Transverse colon (tissue), 4 donors: Measurements from ENCODE around the gene CBX3. TPM values are rescaled to one million over a fixed set of nuclear protein-coding genes. Genes with fewer than 3 reads are reported as not detected.

ENCODE experiments used
- DNase-seq: peaks from one replicate; pipeline ENCODE4 v3.0.0-alpha.2; 2019
- H3K27ac ChIP-seq, 4 donors: fragments of 200-600 bp; sonication (generic); 2 replicates each; pipeline ENCODE4 v1.5.1; 2016 to 2018; ENCODE audit warnings: inconsistent platforms in 4 of 4
- H3K27me3 ChIP-seq: fragments of 200-600 bp; sonication (generic); 2 replicates; pipeline ENCODE4 v1.5.1; 2017; ENCODE audit warnings: inconsistent platforms
- H3K36me3 ChIP-seq, 4 donors: fragments of 200-600 bp; sonication (generic); 2 replicates each; pipeline ENCODE4 v1.5.1; 2017 to 2019; ENCODE audit warnings: inconsistent platforms in 4 of 4
- H3K4me1 ChIP-seq, 4 donors: fragments of 200-600 bp; sonication (generic); 2 replicates each; pipeline ENCODE4 v1.5.1; 2017 to 2020; ENCODE audit warnings: inconsistent platforms in 4 of 4
- H3K4me3 ChIP-seq, 4 donors: fragments of 200-600 bp; sonication (generic); 1 replicate in 1 of 4; 2 replicates in 3 of 4; pipeline versions ENCODE4 v1.5.1 to v1.6.1; 2017 to 2019; ENCODE audit warnings: inconsistent platforms in 4 of 4
- H3K9me3 ChIP-seq, 2 donors: fragments of 200-600 bp; sonication (generic); 2 replicates each; pipeline ENCODE4 v1.5.1; 2017 to 2019; ENCODE audit warnings: inconsistent platforms in 2 of 2
- CTCF ChIP-seq, 5 experiments: fragments of 200-600 bp in 3 of 5; fragments of 450-650 bp in 2 of 5; sonication (generic) in 3 of 5; IDR thresholded peaks; 1 replicate in 2 of 5; 2 replicates in 3 of 5; pipeline ENCODE4 v1.5.1; 2016 to 2017; ENCODE audit warnings: antibody characterized with exemption in 5 of 5, inconsistent platforms in 3 of 5, mild to moderate bottlenecking in 2 of 5, moderate library complexity in 1 of 5
- EP300 ChIP-seq: sonication (generic); formaldehyde crosslinking; IDR thresholded peaks from one replicate; pipeline ENCODE4 v1.6.1; 2017; ENCODE audit warnings: antibody characterized with exemption, low read depth
- POLR2A ChIP-seq: fragments of 450-650 bp; IDR thresholded peaks from one replicate; pipeline ENCODE4 v1.6.1; 2016; ENCODE audit warnings: antibody characterized with exemption, mild to moderate bottlenecking, moderate library complexity
- POLR2AphosphoS5 ChIP-seq, 3 donors: sonication (generic); formaldehyde crosslinking; IDR thresholded peaks; one replicate each; pipeline ENCODE4 v1.6.1; 2016; ENCODE audit warnings: antibody characterized with exemption in 3 of 3
- WGBS, 2 donors: methylation state at CpG; one replicate each; pipeline ENCODE4 v1.1.5; 2018; ENCODE audit warnings: low coverage in 1 of 2; 5-methylcytosine and 5-hydroxymethylcytosine counted together
- in situ Hi-C, 4 donors: fragments of 200-750 bp; cut with MboI; loops; one replicate each; pipeline versions ENCODE4 v1.15.0 to v1.15.1; 2017; ENCODE audit warnings: low sequenced_read_pairs in 3 of 4, low pct_ligation_motif_present in 1 of 4, low pct_unique_long_range_greater_than_20kb in 1 of 4
- intact Hi-C: fragments of 100-400 bp; cut with DNase I; formaldehyde crosslinking; loops from one replicate; pipeline ENCODE4 v1.15.1; 2023; ENCODE audit warnings: low total_unique reads
- total RNA-seq, 4 donors: library from RNA; depleted of rRNA; stranded (reverse); fragments of >200 nt; gene quantifications; one replicate each; pipeline ENCODE4 v1.1.0, GENCODE V29; 2016

The CBX3 gene
- total RNA-seq, 4 donors from 2014 or later, result 48.2 to 107 (median 60.3) TPM

GRCh38 chr7:26202019-26202990, 760 bp downstream of the CBX3 start:
- 1 to 2% methylated on average over 14 to 66 of the region's 68 CpGs for WGBS, 2 donors
- Histone ChIP-seq H3K4me3 (peak overlapping the region; percentile 78 to 98 (median 86)), H3K27me3 (no peaks in the 10 kb centered on the region), H3K4me1 (peaks cover 19 to 40% (median 27%) of the 10 kb centered on the region in 4 donors), H3K9me3 (no peaks in the 10 kb centered on the region), H3K36me3 (peaks cover 0 to 14% (median under 1%) of the 10 kb centered on the region in 4 donors), H3K27ac (peak overlapping the region; percentile 97 to 100 (median 99))
- intact Hi-C loops (loop anchor here (10.0 kb wide), 1 partner anchor 162 kb away; no protein-coding TSS in a partner anchor), in situ Hi-C loops (no loop called here)
- DNase-seq, result peak; percentile 53
- no peak for TF ChIP-seq CTCF (IDR thresholded peaks at IDR 0.05)
- no peak for TF ChIP-seq POLR2AphosphoS5 (IDR thresholded peaks at IDR 0.05)
- TF ChIP-seq EP300, result no peak
- no peak for TF ChIP-seq POLR2A

- Histone ChIP-seq H3K4me3 (peak overlapping the region in 3 of 4 donors; percentile 78 to 98 (median 80)), H3K27me3 (no peaks in the 10 kb centered on the region), H3K36me3 (peaks cover 0 to 18% (median 4%) of the 10 kb centered on the region in 4 donors), H3K4me1 (peaks cover 15 to 34% (median 21%) of the 10 kb centered on the region in 4 donors), H3K27ac (peak overlapping the region; percentile 97 to 100 (median 99)), H3K9me3 (no peaks in the 10 kb centered on the region)
- intact Hi-C loops (loop anchor here (10.0 kb wide), 1 partner anchor 162 kb away; no protein-coding TSS in a partner anchor), in situ Hi-C loops (no loop called here)
- DNase-seq, result no peak
- WGBS, 2 donors, result 7 to 20% methylated on average over 2 of the region's 2 CpGs
- no peak for TF ChIP-seq POLR2A
- TF ChIP-seq POLR2AphosphoS5 (IDR thresholded peaks at IDR 0.05), result no peak
- TF ChIP-seq EP300, result no peak
- TF ChIP-seq CTCF (IDR thresholded peaks at IDR 0.05), result no peak
Observed at GRCh38 chr7:26203016-26203415, 1.5 kb downstream of the CBX3 start.

GRCh38 chr7:26208040-26208439, 6.5 kb downstream of the CBX3 start:
- Histone ChIP-seq H3K36me3 (peaks cover 0 to 48% (median 22%) of the 10 kb centered on the region in 4 donors), H3K27ac (no peak overlapping the region), H3K9me3 (no peaks in the 10 kb centered on the region), H3K27me3 (no peaks in the 10 kb centered on the region), H3K4me1 (peaks cover 15 to 28% (median 17%) of the 10 kb centered on the region in 4 donors), H3K4me3 (no peak overlapping the region)
- intact Hi-C loops (loop anchor here (10.0 kb wide), 1 partner anchor 157 kb away; no protein-coding TSS in a partner anchor), in situ Hi-C loops (no loop called here)
- 60 to 84% methylated on average over 5 of the region's 5 CpGs for WGBS, 2 donors
- TF ChIP-seq CTCF (IDR thresholded peaks at IDR 0.05) (no peak), POLR2A (no peak), POLR2AphosphoS5 (IDR thresholded peaks at IDR 0.05) (no peak), EP300 (no peak)
- no peak for DNase-seq
